Cardiac fibroblast (primary cell): ENCODE results near the gene MIF4GD.
"Not testable (repeated sequence)": the region's sequence is repeated elsewhere in the genome, so short reads cannot be mapped to it uniquely, and the experiment has no call there.

ENCODE experiments used
- DNase-seq, 2 donors: peaks; one replicate each; pipeline versions ENCODE4 v3.0.0 to v3.0.0-alpha.2; 2010; ENCODE audit warnings: low read depth in 2 of 2
- H3K4me3 ChIP-seq, 2 donors: replicated peaks in 1 of 2; 1 replicate in 1 of 2; 2 replicates in 1 of 2; pipeline ENCODE4 v1.5.1; 2011; ENCODE audit warnings: low read depth in 2 of 2, low read length in 2 of 2, mild to moderate bottlenecking in 2 of 2, moderate library complexity in 1 of 2
- TF ChIP-seq, protein P1 (sequence below): IDR thresholded peaks from one replicate; pipeline ENCODE4 v1.5.1; 2011; ENCODE audit warnings: low read depth, mild to moderate bottlenecking, low read length, inconsistent platforms

Gene MIF4GD

DNA sequence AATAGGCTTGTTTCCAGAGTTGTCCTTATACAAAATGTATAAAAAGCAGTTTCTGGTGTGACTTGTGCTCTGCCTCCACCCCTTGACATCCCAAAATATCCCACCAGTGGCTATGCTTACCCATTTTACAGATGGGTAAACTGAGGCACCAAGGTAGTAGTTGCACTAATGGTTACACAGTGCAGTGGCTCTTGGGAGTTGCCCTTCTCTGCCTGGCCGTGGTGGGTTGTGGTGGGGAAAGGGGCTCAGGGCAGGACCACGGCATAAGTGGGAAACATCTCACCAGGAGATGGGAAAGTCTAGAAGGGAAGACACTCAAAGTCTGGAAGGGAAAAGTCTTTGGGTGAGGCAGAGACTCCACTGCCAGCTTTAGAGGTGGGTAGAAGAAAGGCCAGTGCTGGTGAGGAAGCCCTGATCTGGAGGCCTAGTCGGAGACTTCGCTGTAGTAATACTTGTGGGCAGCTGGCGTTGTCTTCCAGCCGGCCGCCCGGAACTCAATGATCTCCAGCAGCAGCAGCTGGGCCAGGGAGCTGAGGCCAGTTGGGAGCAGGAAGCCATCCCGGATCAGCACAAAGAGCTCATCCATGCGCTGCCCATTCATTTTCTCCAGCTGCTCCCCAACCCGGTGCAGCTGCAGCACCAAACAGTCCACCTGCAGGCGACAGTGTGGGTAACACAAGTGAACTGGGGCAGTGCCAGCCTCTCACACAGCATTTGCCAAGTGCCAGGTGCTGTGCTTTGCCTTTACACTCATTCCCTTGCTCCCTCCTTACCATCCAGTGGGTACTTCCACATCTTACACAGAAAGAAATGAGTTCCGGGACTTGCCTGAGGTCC, 4.5 kb downstream of the MIF4GD start:
- DNase-seq = no peak
- H3K4me3 ChIP-seq = no peak overlapping the region
- TF ChIP-seq, protein P1, sequence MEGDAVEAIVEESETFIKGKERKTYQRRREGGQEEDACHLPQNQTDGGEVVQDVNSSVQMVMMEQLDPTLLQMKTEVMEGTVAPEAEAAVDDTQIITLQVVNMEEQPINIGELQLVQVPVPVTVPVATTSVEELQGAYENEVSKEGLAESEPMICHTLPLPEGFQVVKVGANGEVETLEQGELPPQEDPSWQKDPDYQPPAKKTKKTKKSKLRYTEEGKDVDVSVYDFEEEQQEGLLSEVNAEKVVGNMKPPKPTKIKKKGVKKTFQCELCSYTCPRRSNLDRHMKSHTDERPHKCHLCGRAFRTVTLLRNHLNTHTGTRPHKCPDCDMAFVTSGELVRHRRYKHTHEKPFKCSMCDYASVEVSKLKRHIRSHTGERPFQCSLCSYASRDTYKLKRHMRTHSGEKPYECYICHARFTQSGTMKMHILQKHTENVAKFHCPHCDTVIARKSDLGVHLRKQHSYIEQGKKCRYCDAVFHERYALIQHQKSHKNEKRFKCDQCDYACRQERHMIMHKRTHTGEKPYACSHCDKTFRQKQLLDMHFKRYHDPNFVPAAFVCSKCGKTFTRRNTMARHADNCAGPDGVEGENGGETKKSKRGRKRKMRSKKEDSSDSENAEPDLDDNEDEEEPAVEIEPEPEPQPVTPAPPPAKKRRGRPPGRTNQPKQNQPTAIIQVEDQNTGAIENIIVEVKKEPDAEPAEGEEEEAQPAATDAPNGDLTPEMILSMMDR = no peak

DNA sequence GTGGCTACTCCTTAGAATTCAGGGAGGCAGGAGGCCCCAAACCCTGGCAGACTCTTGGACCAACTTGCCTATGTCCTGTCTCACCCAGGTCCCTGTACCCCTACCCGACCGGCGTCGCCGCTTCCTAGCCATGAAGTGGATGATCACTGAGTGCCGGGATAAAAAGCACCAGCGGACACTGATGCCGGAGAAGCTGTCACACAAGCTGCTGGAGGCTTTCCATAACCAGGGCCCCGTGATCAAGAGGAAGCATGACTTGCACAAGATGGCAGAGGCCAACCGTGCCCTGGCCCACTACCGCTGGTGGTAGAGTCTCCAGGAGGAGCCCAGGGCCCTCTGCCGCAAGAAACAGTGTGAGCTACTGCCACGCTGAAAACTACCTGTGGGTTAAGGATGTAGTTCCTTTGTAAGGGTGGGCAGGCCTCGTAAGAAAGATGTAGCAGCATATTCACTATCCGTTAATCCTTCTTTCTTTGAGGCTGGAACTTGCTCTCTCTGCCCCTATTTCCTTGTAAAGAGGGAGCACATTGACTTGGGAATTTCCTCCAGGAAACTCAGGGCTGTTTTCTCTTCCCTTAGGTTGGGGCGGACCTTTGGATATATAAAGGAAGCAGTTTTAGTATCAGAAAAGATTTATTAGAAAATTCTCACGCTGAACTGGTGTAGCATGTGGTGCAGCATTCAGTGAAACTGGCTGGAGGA, 5.3 kb downstream of the MIF4GD start:
- DNase-seq = no peak
- H3K4me3 ChIP-seq = no peak overlapping the region
- TF ChIP-seq, protein P1 = no peak

DNA sequence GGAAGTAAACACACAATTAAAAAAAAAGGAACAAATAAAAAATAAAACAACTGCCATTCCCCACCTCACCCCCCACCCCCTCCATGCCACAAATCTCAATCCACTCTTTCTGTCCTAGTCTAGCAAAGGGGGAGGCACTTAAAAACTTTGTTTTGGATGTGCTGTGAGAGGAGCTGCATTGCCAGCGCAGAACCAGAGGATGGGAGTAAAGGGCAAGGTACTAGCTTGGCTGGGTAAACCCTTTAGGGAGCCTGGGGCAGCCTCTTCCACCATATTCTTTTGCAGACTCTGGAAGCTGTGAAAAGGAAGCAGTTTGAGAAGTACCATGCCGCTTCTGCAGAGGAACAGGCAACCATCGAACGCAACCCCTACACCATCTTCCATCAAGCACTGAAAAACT, 8.0 kb downstream of the MIF4GD start:
- TF ChIP-seq, protein P1 = no peak
- DNase-seq = no peak
- H3K4me3 ChIP-seq = no peak overlapping the region

DNA sequence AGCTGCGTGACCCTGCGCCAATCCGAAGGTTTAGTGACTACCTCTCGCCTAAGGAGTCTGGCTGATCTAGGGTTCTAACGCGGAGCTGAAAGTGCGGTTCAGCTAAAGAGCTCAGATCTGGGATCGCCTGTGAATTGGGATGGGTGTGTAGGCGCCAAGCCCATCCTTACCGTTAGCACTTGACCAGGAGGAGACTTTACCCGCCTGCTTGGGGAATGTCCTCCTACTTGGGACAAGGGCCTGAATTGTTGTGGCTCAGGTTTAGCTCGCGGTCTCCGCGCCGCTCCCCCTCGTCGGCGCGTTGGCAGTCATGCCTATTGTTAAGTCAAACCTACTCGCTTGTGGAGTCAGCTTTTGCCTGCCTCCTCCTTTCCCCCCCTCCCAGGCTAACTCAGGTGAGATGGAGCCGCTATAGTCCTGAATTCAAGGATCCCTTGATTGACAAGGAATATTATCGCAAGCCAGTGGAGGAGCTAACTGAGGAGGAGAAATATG, 8.9 kb downstream of the MIF4GD start:
- TF ChIP-seq, protein P1 = no peak
- DNase-seq = no peak
- peak overlapping the region; percentile 94 to 95 for H3K4me3 ChIP-seq

DNA sequence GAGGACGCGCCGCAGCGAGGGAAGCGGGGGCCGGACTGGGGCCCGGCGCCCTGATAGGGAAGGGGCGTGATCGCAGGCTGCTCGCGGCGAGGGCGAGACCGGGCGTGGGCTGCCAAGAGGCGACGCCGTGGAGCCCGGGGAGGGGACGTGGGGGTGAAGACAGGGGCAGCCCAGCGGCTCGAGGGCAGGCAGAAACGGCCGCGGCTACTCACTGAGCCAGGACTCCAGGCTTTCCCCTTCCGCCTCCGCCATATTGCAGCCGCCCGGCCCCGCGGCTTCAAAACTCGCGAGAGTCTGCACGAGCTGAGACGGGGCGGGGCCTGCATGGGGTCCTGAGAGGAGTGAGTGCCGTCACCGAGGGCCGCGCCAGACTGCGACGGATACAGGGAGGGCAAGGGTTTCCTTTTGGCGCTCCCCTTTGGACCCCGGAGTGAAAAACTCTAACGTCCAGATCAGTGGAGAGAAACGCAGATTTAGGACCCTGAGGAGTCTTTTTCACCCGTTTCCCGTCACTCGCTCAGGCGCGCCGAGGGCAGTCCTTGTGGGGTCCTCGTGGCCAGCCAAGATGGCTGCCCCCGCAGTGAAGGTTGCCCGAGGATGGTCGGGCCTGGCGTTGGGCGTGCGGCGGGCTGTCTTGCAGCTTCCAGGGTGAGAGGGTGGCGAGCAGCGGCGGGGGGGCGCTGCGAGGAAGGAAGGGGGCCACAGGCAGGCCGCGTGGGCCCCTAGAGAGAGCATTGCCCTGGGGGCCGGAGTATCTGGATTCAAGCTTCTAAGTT, 9.5 kb downstream of the MIF4GD start, which contains the start of the genes GGA3 and MRPS7:
Gene GGA3 (minus strand): TSS at position 271 of the 776 bp plus-strand sequence. CDS start 19 bp downstream, at position 252.
Gene MRPS7 (plus strand): TSS at position 544 of the 776 bp plus-strand sequence. CDS start 22 bp downstream, at position 566.
- DNase-seq = peak; percentile 95 to 96
- TF ChIP-seq, protein P1 = no peak
- H3K4me3 ChIP-seq = peak within 1 kb of the TSS; percentile 94 to 95

DNA sequence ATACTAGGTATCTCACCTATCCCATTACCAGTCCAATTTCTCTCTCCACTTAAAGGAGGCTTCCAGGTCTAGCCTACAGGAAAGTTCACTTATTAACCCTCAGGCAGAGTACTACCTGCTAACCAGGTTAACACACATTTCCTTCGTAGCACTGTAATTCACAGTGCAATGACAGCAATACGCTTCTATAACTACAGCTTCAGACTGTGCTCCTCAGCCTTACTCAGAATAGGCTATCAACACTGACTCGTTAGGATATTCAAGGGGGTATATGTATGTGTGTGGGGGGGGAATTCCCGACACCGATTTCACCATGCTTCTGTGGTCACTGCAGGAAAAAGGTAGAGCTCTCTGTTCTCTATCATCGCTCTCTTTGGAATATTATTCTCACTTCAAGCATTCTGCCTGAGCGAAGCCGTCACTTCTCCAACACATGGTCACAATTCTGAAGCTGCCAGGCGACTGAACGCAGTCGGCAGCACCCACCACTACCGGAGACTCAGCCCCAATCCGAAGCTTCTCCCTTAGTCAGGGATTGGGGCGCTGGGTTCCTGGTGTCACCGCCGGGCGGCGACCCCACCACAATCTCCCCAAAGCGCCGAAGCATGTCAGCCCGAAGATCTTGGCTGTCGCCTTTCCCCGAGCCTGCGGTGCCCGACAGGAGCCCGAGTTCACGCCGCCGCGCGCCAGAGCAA, 10.2 kb downstream of the MIF4GD start:
- peak overlapping the region; percentile 94 to 95 for H3K4me3 ChIP-seq
- DNase-seq = peak in 1 of 2 donors; percentile 48
- TF ChIP-seq, protein P1 = no peak

DNA sequence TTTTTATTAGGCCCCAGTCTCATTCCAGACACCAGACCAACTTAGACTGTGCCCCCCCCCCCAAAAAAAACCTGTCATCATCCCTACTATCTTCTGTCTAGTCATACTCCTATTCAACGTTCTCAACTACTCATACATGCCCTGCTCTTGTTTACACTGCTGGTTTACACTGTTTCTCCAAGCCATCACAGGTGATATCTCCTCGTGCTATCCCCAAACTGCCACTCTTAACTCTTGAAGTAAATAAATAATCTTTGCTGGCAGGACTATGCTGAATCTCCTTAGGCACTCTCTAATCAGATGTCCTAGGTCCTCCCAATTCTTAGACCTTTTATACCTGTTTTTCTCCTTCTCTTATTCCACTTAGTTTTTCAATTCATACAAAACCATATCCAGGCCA, 13.8 kb downstream of the MIF4GD start:
- DNase-seq = not testable (repeated sequence)

DNA sequence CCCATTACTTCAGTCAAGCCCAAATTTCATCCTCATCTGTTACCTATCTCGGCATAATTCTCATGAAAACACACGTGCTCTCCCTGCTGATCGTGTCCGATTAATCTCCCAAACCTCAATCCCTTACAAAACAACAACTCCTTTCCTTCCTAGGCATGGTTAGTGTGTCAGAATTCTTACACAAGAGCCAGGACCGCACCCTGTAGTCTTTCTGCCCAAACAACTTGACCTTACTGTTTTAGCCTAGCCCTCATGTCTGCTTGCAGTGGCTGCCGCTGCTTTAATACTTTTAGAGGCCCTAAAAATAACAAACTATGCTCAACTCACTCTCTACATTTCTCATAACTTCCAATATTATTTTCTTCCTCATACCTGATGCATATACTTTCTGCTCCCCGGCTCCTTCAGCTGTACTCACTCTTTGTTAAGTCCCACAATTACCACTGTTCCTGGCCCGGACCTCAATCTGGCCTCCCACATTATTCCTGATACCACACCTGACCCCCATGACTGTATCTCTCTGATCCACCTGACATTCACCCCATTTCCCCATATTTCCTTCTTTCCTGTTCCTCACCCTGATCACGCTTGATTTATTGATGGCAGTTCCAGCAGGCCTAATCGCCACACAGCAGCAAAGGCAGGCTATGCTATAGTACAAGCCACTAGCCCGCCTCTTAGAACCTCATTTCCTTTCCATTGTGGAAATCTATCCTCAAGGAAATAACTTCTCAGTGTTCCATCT, 14.9 kb downstream of the MIF4GD start:
- H3K4me3 ChIP-seq, DNase-seq: not testable (repeated sequence)

More for the DNA sequence above, 13.8 kb downstream of the MIF4GD start:
- not testable (repeated sequence) for H3K4me3 ChIP-seq
